ENCODE results near the gene SPATA32.

SPATA32 gene

GRCh38 chr17:45237686-45238085 is 24.2 kb downstream of the SPATA32 start:
- no peak overlapping the region for H3K4me3 ChIP-seq (ENCODE audit: low read depth, low read length)
- in situ Hi-C loops (cut with HindIII; ENCODE audit: low sequenced_read_pairs): no loop called here
- DNase-seq (ENCODE audit: low read depth): no peak
- no peak for TF ChIP-seq CTCF (IDR thresholded peaks at IDR 0.05; ENCODE audit: low read depth, low read length, missing control alignments)

- no peak overlapping the region for H3K4me3 ChIP-seq (ENCODE audit: low read depth, low read length)
- in situ Hi-C loops (cut with HindIII; ENCODE audit: low sequenced_read_pairs): no loop called here
- TF ChIP-seq CTCF (IDR thresholded peaks at IDR 0.05; ENCODE audit: low read depth, low read length, missing control alignments): no peak
- DNase-seq (ENCODE audit: low read depth): no peak
Measured at GRCh38 chr17:45236282-45236606, 25.6 kb downstream of the SPATA32 start.

- H3K4me3 ChIP-seq (ENCODE audit: low read depth, low read length): no peak overlapping the region
- peak; percentile 53 for DNase-seq (ENCODE audit: low read depth)
- peak; percentile 84 for TF ChIP-seq CTCF (IDR thresholded peaks at IDR 0.05; ENCODE audit: low read depth, low read length, missing control alignments)
- in situ Hi-C loops (cut with HindIII; ENCODE audit: low sequenced_read_pairs): no loop called here
Measured at GRCh38 chr17:45235416-45236281, 26.2 kb downstream of the SPATA32 start.

GRCh38 chr17:45234641-45235415 is 27.1 kb downstream of the SPATA32 start:
- peak; percentile 65 for TF ChIP-seq CTCF (IDR thresholded peaks at IDR 0.05; ENCODE audit: low read depth, low read length, missing control alignments)
- no peak overlapping the region for H3K4me3 ChIP-seq (ENCODE audit: low read depth, low read length)
- DNase-seq (ENCODE audit: low read depth): no peak
- in situ Hi-C loops (cut with HindIII; ENCODE audit: low sequenced_read_pairs): no loop called here

- DNase-seq (ENCODE audit: low read depth): no peak
- TF ChIP-seq CTCF (IDR thresholded peaks at IDR 0.05; ENCODE audit: low read depth, low read length, missing control alignments): no peak
- in situ Hi-C loops (cut with HindIII; ENCODE audit: low sequenced_read_pairs): no loop called here
- H3K4me3 ChIP-seq (ENCODE audit: low read depth, low read length): no peak overlapping the region
Measured at GRCh38 chr17:45233423-45233924, 28.4 kb downstream of the SPATA32 start.

GRCh38 chr17:45232514-45233422 is 29.1 kb downstream of the SPATA32 start:
- in situ Hi-C loops (cut with HindIII; ENCODE audit: low sequenced_read_pairs): no loop called here
- TF ChIP-seq CTCF (IDR thresholded peaks at IDR 0.05; ENCODE audit: low read depth, low read length, missing control alignments): no peak
- DNase-seq (ENCODE audit: low read depth): no peak
- H3K4me3 ChIP-seq (ENCODE audit: low read depth, low read length): no peak overlapping the region
